ENCODE measurements around the gene SUSD3. TPM values are rescaled to one million over a fixed set of nuclear protein-coding genes. Genes with fewer than 3 reads are reported as not detected.

The SUSD3 gene
- polyA plus RNA-seq, 3 donors, result 10.5 to 24.6 (median 15.7) TPM

- 89% methylated on average over 6 of the region's 6 CpGs for WGBS (ENCODE audit: insufficient coverage)
- intact Hi-C loops (cut with micrococcal nuclease), result no loop called here
- no peaks in the 10 kb centered on the region for H3K36me3 Mint-ChIP-seq
- TF ChIP-seq CTCF (IDR thresholded peaks at IDR 0.05), result no peak
- Histone ChIP-seq H3K9ac (ENCODE audit: insufficient read depth, low read length, poor library complexity, severe bottlenecking) (no peak overlapping the region), H3K4me2 (replicated peaks; ENCODE audit: extremely low read depth, low read length, poor library complexity, severe bottlenecking) (no peak overlapping the region), H3K4me3 (replicated peaks in 1 of 3; ENCODE audit: low read depth in 2 of 3, low read length in 3 of 3) (no peak overlapping the region), H3K27me3 (ENCODE audit: control insufficient read depth in 2 of 2, insufficient read depth in 2 of 2, low read length in 2 of 2) (no peaks in the 10 kb centered on the region), H3K9me3 (replicated peaks in 1 of 2; ENCODE audit: control insufficient read depth in 1 of 2, insufficient read depth in 1 of 2, low read length in 2 of 2) (no peaks in the 10 kb centered on the region), H3K27ac (ENCODE audit: low read depth in 1 of 2, low read length in 2 of 2) (no peak overlapping the region), H3K4me1 (ENCODE audit: control insufficient read depth in 1 of 2, insufficient read depth in 2 of 2, low read length in 2 of 2) (peaks cover 27 to 36% of the 10 kb centered on the region in 2 donors), H3K79me2 (ENCODE audit: insufficient read depth, low read length) (no peaks in the 10 kb centered on the region), H2AFZ (ENCODE audit: insufficient read depth, low read depth, low read length, poor library complexity, severe bottlenecking) (no peak overlapping the region), H3K36me3 (replicated peaks in 1 of 2; ENCODE audit: control insufficient read depth in 1 of 2, insufficient read depth in 2 of 2, low read length in 2 of 2) (no peaks in the 10 kb centered on the region), H4K20me1 (ENCODE audit: insufficient read depth, low read length) (no peaks in the 10 kb centered on the region)
- H3K27me3 Mint-ChIP-seq (ENCODE audit: low read depth in 3 of 3), result peaks cover 0 to 7% (median 5%) of the 10 kb centered on the region in 3 donors
- no peak for DNase-seq
- H3K4me1 Mint-ChIP-seq, result peaks cover 38% of the 10 kb centered on the region
- no peak overlapping the region for H3K27ac Mint-ChIP-seq
- H3K4me3 Mint-ChIP-seq, result no peak overlapping the region
- peaks cover 0 to 1% (median 0%) of the 10 kb centered on the region in 7 donors for H3K9me3 Mint-ChIP-seq
Measured at GRCh38 chr9:93051680-93052089, 6.8 kb upstream of the SUSD3 start.

DNA sequence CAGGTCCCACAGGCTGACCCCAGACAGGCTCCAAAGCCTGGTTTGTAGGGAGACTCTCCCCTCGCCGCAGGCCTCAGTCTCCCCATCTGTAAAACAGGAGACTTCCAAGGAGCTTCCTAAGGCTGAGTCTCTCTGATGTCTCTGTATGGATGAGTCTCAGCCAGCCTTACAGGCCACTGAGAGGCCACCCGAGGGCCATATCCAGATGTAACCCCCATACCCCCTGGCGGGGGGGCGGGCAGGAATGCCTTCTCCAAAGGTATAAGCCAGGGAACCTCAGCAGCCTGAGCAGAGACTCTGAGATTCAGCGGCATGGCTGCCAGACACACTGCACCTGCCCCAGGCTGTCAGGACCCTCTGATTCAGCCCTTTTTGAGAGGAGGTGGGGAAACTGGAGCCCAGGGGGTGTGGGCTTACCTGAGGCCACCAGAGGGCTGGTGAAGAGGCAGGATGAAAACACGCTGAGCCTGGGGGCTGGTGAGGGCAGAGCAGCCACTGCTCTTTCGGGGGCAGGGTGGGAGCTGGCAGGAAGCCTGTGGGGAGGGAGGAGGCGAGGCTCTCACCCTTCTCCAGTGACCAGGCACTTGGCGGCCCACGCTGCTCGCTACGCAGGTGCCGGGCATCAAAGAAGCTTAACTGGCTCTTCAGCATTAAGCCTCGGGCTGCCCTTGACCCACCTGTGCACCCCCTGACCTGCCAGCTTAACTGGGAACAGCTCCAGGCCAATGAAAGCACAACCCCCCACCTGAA is 5.5 kb upstream of the SUSD3 start:
- H3K9ac ChIP-seq (ENCODE audit: insufficient read depth, low read length, poor library complexity, severe bottlenecking), result no peak overlapping the region
- Mint-ChIP-seq H3K36me3 (no peaks in the 10 kb centered on the region), H3K27ac (no peak overlapping the region), H3K4me3 (no peak overlapping the region), H3K9me3 (no peaks in the 10 kb centered on the region), H3K4me1 (peaks cover 34% of the 10 kb centered on the region), H3K27me3 (ENCODE audit: low read depth in 3 of 3) (peaks cover 0 to 7% (median 3%) of the 10 kb centered on the region in 3 donors)
- no peaks in the 10 kb centered on the region for H3K27me3 ChIP-seq (ENCODE audit: control insufficient read depth in 2 of 2, insufficient read depth in 2 of 2, low read length in 2 of 2)
- H3K4me2 ChIP-seq (replicated peaks; ENCODE audit: extremely low read depth, low read length, poor library complexity, severe bottlenecking), result no peak overlapping the region
- no peak overlapping the region for H3K27ac ChIP-seq (ENCODE audit: low read depth in 1 of 2, low read length in 2 of 2)
- no peak overlapping the region for H2AFZ ChIP-seq (ENCODE audit: insufficient read depth, low read depth, low read length, poor library complexity, severe bottlenecking)
- no peaks in the 10 kb centered on the region for H4K20me1 ChIP-seq (ENCODE audit: insufficient read depth, low read length)
- H3K4me3 ChIP-seq (replicated peaks in 1 of 3; ENCODE audit: low read depth in 2 of 3, low read length in 3 of 3), result no peak overlapping the region
- peaks cover 24 to 30% of the 10 kb centered on the region in 2 donors for H3K4me1 ChIP-seq (ENCODE audit: control insufficient read depth in 1 of 2, insufficient read depth in 2 of 2, low read length in 2 of 2)
- H3K79me2 ChIP-seq (ENCODE audit: insufficient read depth, low read length), result no peaks in the 10 kb centered on the region
- H3K9me3 ChIP-seq (replicated peaks in 1 of 2; ENCODE audit: control insufficient read depth in 1 of 2, insufficient read depth in 1 of 2, low read length in 2 of 2), result no peaks in the 10 kb centered on the region
- DNase-seq, result no peak
- WGBS (ENCODE audit: insufficient coverage), result 53% methylated on average over 8 of the region's 15 CpGs
- H3K36me3 ChIP-seq (replicated peaks in 1 of 2; ENCODE audit: control insufficient read depth in 1 of 2, insufficient read depth in 2 of 2, low read length in 2 of 2), result no peaks in the 10 kb centered on the region
- no peak for TF ChIP-seq CTCF (IDR thresholded peaks at IDR 0.05)
- intact Hi-C loops (cut with micrococcal nuclease), result no loop called here
